Naive B cell (primary cell): ENCODE data around the gene ERC2. TPM values are rescaled to one million over a fixed set of nuclear protein-coding genes. Genes with fewer than 3 reads are reported as not detected.

ENCODE experiments used
- ATAC-seq, 2 donors: fragments of 150-1000 bp; cut with Tn5 transposase; 2 replicates each; pipeline ENCODE4 v1.10.0; 2021; ENCODE audit warnings: low read depth in 2 of 2, mild to moderate bottlenecking in 2 of 2, moderate library complexity in 2 of 2
- DNase-seq: peaks from one replicate; pipeline ENCODE4 v3.0.0; 2022
- H3K27ac Mint-ChIP-seq, 6 donors: one replicate each; pipeline ENCODE4 v1.8.0; 2020 to 2022; ENCODE audit warnings: mild to moderate bottlenecking in 6 of 6, mixed read lengths in 6 of 6, moderate library complexity in 5 of 6, inconsistent platforms in 2 of 6
- H3K27me3 Mint-ChIP-seq, 3 donors: one replicate each; pipeline ENCODE4 v1.8.0; 2021 to 2022; ENCODE audit warnings: mixed read lengths in 3 of 3, mild to moderate bottlenecking in 1 of 3
- H3K36me3 Mint-ChIP-seq, 2 donors: one replicate each; pipeline ENCODE4 v1.8.0; 2020 to 2022; ENCODE audit warnings: mixed read lengths in 2 of 2, inconsistent platforms in 1 of 2, mild to moderate bottlenecking in 1 of 2
- H3K4me1 Mint-ChIP-seq, 3 donors: one replicate each; pipeline ENCODE4 v1.8.0; 2020 to 2022; ENCODE audit warnings: mixed read lengths in 3 of 3, inconsistent platforms in 1 of 3, mild to moderate bottlenecking in 1 of 3, moderate library complexity in 1 of 3
- H3K4me3 Mint-ChIP-seq, 8 donors: one replicate each; pipeline ENCODE4 v1.8.0; 2020 to 2022; ENCODE audit warnings: mild to moderate bottlenecking in 8 of 8, mixed read lengths in 8 of 8, moderate library complexity in 8 of 8, inconsistent platforms in 2 of 8
- H3K9me3 Mint-ChIP-seq, 7 donors: one replicate each; pipeline ENCODE4 v1.8.0; 2020 to 2022; ENCODE audit warnings: mixed read lengths in 7 of 7, mild to moderate bottlenecking in 5 of 7, inconsistent platforms in 2 of 7, moderate library complexity in 1 of 7
- polyA plus RNA-seq, 6 donors: library from polyadenylated mRNA; unstranded; fragments of 300-500 nt; fragmentation: Illumina TruSeq; gene quantifications; one replicate each; pipeline ENCODE4 v1.2.3, GENCODE V29; 2021; ENCODE audit warnings: low read depth in 6 of 6

Gene ERC2
- polyA plus RNA-seq, 6 donors from 2014 or later, result not detected

DNA sequence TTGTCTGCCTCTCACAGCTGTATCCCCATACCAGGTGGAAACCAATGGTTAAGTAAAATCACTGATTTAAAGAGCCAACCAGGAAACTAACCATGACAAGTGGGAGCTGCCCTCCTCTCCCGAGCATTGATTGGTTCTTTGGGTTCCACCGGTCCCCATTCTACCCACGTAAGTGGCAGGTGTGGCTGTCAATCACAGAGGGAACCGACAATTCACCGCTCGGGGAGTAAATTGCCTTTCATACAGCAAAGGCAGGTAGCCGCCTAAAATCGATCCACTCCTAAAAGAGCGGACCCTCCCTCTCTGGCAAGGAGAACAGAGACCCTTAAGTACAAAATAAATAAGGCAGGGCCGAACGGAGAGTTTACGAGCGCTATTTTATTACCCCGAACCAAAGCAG is 1.2 kb downstream of the ERC2 start:
- peaks cover 0 to 10% (median 2%) of the 10 kb centered on the region in 7 donors for H3K9me3 Mint-ChIP-seq
- H3K27me3 Mint-ChIP-seq, result peaks cover 54 to 79% (median 67%) of the 10 kb centered on the region in 3 donors
- H3K4me1 Mint-ChIP-seq, result no peaks in the 10 kb centered on the region
- H3K4me3 Mint-ChIP-seq, result peak overlapping the region in 4 of 8 donors; percentile 40 to 92 (median 74)
- H3K27ac Mint-ChIP-seq, result no peak overlapping the region
- ATAC-seq (no peak), DNase-seq (no peak)
- H3K36me3 Mint-ChIP-seq, result no peaks in the 10 kb centered on the region

DNA sequence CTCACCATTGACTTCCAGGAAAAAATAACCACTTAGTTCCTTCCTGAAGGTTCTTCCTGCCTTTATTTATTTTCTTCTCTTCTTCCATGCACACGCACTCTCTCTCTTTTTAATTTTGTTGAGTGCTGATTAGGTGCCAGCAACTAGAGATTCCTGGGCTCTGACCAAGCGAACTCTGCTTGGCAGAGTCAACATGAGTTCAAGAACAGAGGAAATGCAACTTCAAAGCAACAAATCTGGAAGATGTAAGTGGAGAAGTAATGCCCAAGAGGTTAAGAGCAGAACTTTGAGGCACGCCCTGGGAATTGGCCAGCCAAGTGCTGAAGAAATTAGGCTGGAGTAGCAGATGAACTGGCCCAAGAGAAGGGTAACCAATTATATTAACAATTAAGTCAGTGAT is 8.5 kb downstream of the ERC2 start:
- Mint-ChIP-seq H3K27ac (no peak overlapping the region), H3K4me1 (no peaks in the 10 kb centered on the region), H3K4me3 (no peak overlapping the region), H3K27me3 (peaks cover 10 to 52% (median 42%) of the 10 kb centered on the region in 3 donors), H3K36me3 (no peaks in the 10 kb centered on the region), H3K9me3 (peaks cover 0 to 6% (median 0%) of the 10 kb centered on the region in 7 donors)
- ATAC-seq (no peak), DNase-seq (no peak)

DNA sequence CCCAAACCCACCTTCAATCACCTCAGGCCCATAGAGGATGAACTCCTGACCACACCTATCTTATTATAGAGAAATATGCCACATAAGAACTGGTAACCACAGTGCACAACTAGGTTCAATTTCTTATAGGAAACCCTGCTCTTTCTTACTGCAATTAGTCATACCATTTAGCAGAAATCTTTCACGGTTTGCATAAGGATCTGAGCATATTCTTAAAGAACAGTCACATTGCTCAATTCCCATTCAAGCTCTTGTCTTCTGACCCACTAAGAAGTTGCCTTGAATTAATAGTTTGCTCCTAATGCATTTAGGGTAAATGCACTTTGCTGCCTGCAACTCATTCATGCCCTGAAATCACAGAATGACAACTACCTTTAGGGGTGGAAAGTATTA is 9.2 kb downstream of the ERC2 start:
- Mint-ChIP-seq H3K9me3 (peaks cover 0 to 6% (median 0%) of the 10 kb centered on the region in 7 donors), H3K4me1 (no peaks in the 10 kb centered on the region), H3K27ac (no peak overlapping the region), H3K4me3 (no peak overlapping the region), H3K36me3 (no peaks in the 10 kb centered on the region), H3K27me3 (peaks cover 10 to 46% (median 42%) of the 10 kb centered on the region in 3 donors)
- ATAC-seq (no peak), DNase-seq (no peak)

DNA sequence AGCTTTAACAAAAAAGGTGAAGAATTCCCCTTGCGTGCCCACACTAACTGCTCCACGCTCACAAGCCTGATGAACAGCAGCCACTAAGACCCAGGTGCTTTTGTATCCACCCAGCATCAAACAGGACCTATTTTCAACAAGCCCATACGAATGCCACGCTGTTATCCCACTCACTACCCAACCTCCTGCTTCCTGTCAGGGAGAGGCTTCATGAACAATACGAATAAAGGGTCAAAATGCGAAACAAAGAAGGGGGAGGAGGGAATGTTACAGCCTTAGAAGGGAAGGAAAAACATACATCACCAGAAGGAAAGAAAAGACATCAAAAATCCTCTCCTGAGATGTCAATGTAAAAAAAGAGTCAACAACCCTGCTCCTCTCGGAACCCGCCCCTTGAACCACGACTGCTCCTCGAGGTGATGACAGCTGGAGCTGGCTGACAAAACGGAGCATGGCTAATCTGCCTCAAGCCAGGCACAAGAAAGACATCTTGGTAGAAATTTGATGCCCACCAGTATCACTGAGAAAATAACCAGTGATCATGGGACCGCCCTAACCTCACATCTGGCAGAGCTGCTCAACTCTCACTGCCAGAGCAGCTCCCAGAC is 9.7 kb downstream of the ERC2 start:
- H3K9me3 Mint-ChIP-seq, result peaks cover 0 to 5% (median 0%) of the 10 kb centered on the region in 7 donors
- ATAC-seq (no peak), DNase-seq (no peak)
- no peak overlapping the region for H3K27ac Mint-ChIP-seq
- no peak overlapping the region for H3K4me3 Mint-ChIP-seq
- no peaks in the 10 kb centered on the region for H3K4me1 Mint-ChIP-seq
- H3K27me3 Mint-ChIP-seq, result peaks cover 10 to 41% (median 39%) of the 10 kb centered on the region in 3 donors
- H3K36me3 Mint-ChIP-seq, result no peaks in the 10 kb centered on the region

DNA sequence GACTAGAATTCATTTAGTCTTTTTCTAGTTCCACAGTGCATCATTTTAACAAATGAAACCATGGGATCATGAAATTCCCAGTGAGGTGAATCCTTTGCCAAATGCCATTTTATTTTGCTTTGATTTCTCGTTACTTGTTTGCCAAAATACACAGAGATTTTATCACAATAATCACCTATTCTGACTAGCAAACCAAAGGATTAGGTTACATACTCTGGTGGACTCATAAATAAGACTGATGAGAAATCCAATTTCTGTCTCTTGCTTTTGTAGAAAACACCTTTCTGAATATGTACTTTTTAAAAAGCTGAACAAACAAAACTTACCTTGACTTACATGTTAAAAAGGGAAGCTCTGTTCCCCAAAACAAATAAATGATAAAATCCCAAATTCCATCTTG is 12.2 kb downstream of the ERC2 start:
- ATAC-seq, result no peak
- H3K36me3 Mint-ChIP-seq, result no peaks in the 10 kb centered on the region

DNA sequence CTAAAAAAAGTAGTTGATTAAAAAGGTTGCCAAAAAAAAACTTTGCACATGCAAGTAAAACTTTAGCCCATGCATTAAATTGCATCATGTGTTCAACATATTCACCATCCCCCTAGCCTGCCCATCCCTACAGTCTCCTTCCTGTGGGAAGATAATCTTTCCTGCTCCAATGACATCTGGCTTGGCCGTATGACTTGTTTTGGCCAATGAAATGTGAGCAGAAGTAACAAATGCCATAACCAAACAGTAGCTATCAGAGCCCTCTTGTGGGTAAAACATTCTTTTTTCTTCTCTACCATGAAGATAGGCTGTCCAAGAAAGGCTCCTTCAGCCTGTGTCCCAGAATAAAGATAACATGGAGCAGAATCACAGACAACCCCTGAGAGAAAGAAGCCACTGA is 15.3 kb downstream of the ERC2 start:
- Mint-ChIP-seq H3K27me3 (peaks cover 21 to 23% (median 21%) of the 10 kb centered on the region in 3 donors), H3K27ac (no peak overlapping the region)
- ATAC-seq, result no peak

More for the DNA sequence above, 12.2 kb downstream of the ERC2 start:
- H3K9me3 Mint-ChIP-seq, result peaks cover 0 to 5% (median 0%) of the 10 kb centered on the region in 7 donors
- peaks cover 17 to 23% (median 20%) of the 10 kb centered on the region in 3 donors for H3K27me3 Mint-ChIP-seq
- H3K4me3 Mint-ChIP-seq, result no peak overlapping the region
- H3K27ac Mint-ChIP-seq, result no peak overlapping the region
- no peaks in the 10 kb centered on the region for H3K4me1 Mint-ChIP-seq
- DNase-seq, result no peak

DNA sequence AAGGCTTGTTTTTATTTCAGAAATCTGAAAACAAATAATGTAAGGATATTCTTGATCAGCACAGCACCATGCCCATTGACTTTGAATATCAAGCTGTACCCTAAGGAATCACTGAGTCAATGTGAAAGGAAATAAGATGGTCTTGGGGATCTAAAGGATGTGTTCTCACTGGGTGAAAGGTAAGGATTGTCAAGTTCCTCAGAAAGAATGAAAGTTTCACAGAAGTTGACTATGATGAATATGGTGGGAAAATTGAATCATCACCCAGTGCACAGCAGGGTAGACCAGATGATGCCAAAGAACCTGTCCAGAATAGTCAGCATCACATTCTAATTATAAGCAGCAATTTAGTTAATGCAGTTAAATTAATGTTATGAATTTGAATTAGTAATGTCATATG is 16.2 kb downstream of the ERC2 start:
- H3K9me3 Mint-ChIP-seq, result peaks cover 0 to 2% (median 0%) of the 10 kb centered on the region in 7 donors
- no peak overlapping the region for H3K4me3 Mint-ChIP-seq
- ATAC-seq, result no peak
- no peak overlapping the region for H3K27ac Mint-ChIP-seq
- peaks cover 0 to 3% (median 0%) of the 10 kb centered on the region in 3 donors for H3K4me1 Mint-ChIP-seq
- peaks cover 18 to 20% (median 18%) of the 10 kb centered on the region in 3 donors for H3K27me3 Mint-ChIP-seq
- no peaks in the 10 kb centered on the region for H3K36me3 Mint-ChIP-seq
- DNase-seq, result no peak

More for the DNA sequence above, 15.3 kb downstream of the ERC2 start:
- Mint-ChIP-seq H3K4me3 (no peak overlapping the region), H3K36me3 (no peaks in the 10 kb centered on the region), H3K4me1 (no peaks in the 10 kb centered on the region), H3K9me3 (peaks cover 0 to 5% (median 0%) of the 10 kb centered on the region in 7 donors)
- DNase-seq, result no peak

DNA sequence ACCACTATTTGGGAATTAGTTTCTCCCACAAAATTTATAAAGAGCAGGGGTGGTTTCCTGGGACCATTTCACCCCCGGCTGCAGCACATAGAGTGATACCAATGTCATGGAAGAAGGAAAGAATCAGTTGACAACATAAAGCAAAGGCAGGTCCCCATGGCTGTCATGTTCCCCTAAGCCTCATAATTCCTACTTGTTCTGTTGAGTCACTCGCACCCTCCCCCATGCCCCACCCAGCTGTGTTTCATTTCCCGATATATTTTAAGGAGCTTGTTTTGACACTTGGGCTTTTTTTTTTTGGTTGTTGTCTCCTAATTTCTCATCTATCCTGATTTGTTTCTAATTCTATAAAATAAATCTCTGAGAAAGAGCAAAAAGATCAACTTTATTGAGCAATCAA is 24.9 kb downstream of the ERC2 start:
- Mint-ChIP-seq H3K9me3 (peaks cover 3 to 14% (median 5%) of the 10 kb centered on the region in 7 donors), H3K36me3 (peaks cover 4 to 6% of the 10 kb centered on the region in 2 donors), H3K4me3 (no peak overlapping the region), H3K27me3 (peaks cover 12 to 27% (median 18%) of the 10 kb centered on the region in 3 donors), H3K4me1 (peaks cover 0 to 4% (median 0%) of the 10 kb centered on the region in 3 donors), H3K27ac (no peak overlapping the region)
- ATAC-seq (no peak), DNase-seq (no peak)

DNA sequence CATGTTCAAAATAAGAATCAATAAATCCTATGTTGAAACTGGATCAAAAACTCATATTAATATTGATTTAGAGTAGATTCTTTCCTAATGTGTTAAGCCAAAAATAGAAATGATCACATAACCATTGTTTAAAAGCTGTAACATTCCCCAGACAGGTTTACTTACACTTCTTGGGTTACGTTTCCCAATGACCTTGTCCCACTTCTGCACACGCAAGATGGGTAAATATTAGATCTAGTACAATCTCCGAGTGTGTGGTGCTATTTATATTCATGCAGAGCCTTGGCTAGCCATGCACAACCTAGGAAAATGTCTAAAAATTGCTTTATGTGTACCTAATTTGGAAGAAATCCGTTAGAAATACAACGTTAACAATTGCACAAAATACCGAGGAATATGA is 39.6 kb downstream of the ERC2 start:
- H3K4me3 Mint-ChIP-seq, result no peak overlapping the region
- peaks cover 15 to 33% (median 18%) of the 10 kb centered on the region in 3 donors for H3K27me3 Mint-ChIP-seq
- H3K27ac Mint-ChIP-seq, result no peak overlapping the region
- H3K4me1 Mint-ChIP-seq, result no peaks in the 10 kb centered on the region
- DNase-seq, result no peak
- ATAC-seq, result no peak
- H3K9me3 Mint-ChIP-seq, result peaks cover 3 to 13% (median 7%) of the 10 kb centered on the region in 7 donors
- H3K36me3 Mint-ChIP-seq, result no peaks in the 10 kb centered on the region

DNA sequence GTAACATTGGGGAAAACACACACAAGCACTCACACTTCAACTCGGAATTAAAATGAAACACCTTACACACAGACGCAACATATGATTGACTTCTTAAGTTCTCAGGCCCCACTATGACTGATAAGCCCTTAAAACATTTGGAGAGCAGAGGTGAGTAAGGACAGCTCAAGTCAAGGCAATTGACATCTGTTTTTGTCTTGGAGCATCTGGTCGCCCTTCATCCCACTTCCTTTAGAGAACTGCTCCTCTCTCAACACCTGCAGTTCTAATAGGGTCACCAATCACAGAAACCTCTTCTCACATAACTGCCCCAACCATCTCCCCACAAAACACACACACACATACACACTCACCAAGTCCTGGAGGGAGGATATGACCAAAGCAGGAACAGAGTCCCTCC is 43.4 kb downstream of the ERC2 start:
- H3K36me3 Mint-ChIP-seq, result no peaks in the 10 kb centered on the region
- H3K27me3 Mint-ChIP-seq, result peaks cover 7 to 46% (median 21%) of the 10 kb centered on the region in 3 donors
- ATAC-seq (no peak), DNase-seq (no peak)
- no peak overlapping the region for H3K4me3 Mint-ChIP-seq
- H3K9me3 Mint-ChIP-seq, result peaks cover 0 to 7% (median 3%) of the 10 kb centered on the region in 7 donors
- H3K4me1 Mint-ChIP-seq, result no peaks in the 10 kb centered on the region
- no peak overlapping the region for H3K27ac Mint-ChIP-seq

DNA sequence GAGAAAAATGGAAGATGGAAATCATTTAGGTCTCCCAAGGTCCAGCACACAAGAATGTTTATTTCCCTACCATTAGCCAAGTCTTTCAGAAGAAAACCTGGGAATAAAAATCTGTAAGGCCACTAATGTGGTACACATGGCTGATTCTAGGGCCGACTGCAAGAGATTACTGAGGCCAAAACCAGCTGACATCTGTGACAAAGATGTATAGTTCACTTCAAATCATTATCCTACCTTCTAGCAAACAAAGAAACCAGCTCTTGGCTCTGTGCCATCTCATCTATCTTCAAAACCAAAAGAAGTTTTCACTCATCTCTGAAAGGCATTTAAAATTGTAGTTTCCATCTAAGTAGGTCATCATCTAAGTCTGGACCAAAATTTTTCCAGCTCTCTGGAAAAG is 43.9 kb downstream of the ERC2 start:
- peaks cover 0 to 7% (median 3%) of the 10 kb centered on the region in 7 donors for H3K9me3 Mint-ChIP-seq
- ATAC-seq (no peak), DNase-seq (no peak)
- no peaks in the 10 kb centered on the region for H3K36me3 Mint-ChIP-seq
- H3K27me3 Mint-ChIP-seq, result peaks cover 7 to 46% (median 21%) of the 10 kb centered on the region in 3 donors
- H3K4me3 Mint-ChIP-seq, result no peak overlapping the region
- H3K27ac Mint-ChIP-seq, result no peak overlapping the region
- no peaks in the 10 kb centered on the region for H3K4me1 Mint-ChIP-seq

DNA sequence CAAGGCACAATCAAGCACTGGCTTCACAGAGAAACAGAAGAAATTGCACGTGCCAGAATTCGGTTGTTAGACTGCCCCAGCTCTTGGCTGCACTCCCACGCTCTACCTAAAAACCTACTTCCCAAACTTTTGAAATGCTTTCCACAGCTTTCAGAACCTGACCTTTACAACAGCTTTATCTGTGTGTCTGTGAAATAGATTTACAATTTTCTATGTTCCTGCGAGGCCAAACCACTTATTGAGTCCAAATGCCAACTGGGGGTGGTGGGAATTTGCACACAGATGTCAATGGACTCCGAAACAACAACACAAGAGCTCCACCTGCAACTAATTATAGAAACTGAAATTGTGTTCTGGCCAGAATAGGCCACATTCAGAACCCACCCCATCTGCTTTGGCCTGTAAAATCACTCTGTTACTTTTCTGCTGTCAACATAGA is 44.6 kb downstream of the ERC2 start:
- no peaks in the 10 kb centered on the region for H3K36me3 Mint-ChIP-seq
- no peak overlapping the region for H3K4me3 Mint-ChIP-seq
- ATAC-seq, result no peak
- peaks cover 7 to 46% (median 21%) of the 10 kb centered on the region in 3 donors for H3K27me3 Mint-ChIP-seq
- H3K9me3 Mint-ChIP-seq, result peaks cover 0 to 6% (median 3%) of the 10 kb centered on the region in 7 donors
- H3K27ac Mint-ChIP-seq, result no peak overlapping the region
- no peak for DNase-seq
- H3K4me1 Mint-ChIP-seq, result no peaks in the 10 kb centered on the region

DNA sequence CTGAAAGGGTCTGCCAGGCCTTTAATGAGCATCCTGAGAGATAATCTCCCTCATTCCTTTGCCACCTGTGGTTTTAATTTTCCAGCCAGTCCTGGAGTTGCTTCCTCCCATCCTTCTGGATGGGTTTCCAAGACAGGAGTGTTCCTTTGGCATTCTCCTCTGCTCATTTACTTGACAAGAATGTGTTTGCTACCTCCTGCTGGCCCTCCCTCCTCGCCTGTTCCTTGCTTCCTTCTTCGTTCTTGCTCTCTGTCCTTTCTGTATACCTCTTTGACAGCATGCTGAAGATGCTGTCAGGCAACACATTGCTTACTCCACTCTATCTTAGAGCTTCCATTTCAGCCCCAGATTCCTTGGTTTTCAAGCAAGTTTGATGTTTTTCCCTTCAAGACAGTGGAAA is 46.0 kb downstream of the ERC2 start:
- no peaks in the 10 kb centered on the region for H3K36me3 Mint-ChIP-seq
- peaks cover 0 to 6% (median 0%) of the 10 kb centered on the region in 7 donors for H3K9me3 Mint-ChIP-seq
- H3K27ac Mint-ChIP-seq, result no peak overlapping the region
- ATAC-seq, result no peak
- H3K4me1 Mint-ChIP-seq, result no peaks in the 10 kb centered on the region
- no peak for DNase-seq
- peaks cover 7 to 36% (median 16%) of the 10 kb centered on the region in 3 donors for H3K27me3 Mint-ChIP-seq
- H3K4me3 Mint-ChIP-seq, result no peak overlapping the region

DNA sequence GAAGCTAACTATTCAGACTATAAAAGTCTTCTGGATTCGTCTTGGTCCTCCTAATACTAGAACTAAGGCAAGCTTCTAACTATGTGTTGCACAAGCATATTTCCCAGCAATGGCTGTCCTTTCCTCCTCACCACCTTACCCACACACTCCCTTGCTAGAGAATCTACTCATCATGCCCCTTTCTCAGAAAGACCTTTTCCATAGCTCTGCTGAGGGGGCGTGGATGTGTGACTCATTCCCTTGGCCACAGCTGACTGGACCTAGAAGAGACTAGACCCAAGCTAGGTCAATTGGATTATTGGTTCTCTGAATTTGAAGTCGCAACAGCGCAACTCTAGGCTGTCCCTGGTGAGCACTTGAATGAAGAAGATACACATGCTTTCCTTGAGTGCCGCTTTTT is 47.1 kb downstream of the ERC2 start:
- Mint-ChIP-seq H3K4me1 (no peaks in the 10 kb centered on the region), H3K9me3 (peaks cover 0 to 7% (median 2%) of the 10 kb centered on the region in 7 donors), H3K27ac (no peak overlapping the region)

More for the DNA sequence above, 47.1 kb downstream of the ERC2 start:
- no peak for DNase-seq
- no peak for ATAC-seq
- no peak overlapping the region for H3K4me3 Mint-ChIP-seq
- H3K36me3 Mint-ChIP-seq, result no peaks in the 10 kb centered on the region
- peaks cover 12 to 36% (median 22%) of the 10 kb centered on the region in 3 donors for H3K27me3 Mint-ChIP-seq
